H1 (cell line): Measurements from ENCODE around the gene IREB2. TPM values are rescaled to one million over a fixed set of nuclear protein-coding genes. Genes with fewer than 3 reads are reported as not detected.

Experiments
- CTCF ChIA-PET: fragments of 300-600 bp; sonication (Branson Sonifier 250); formaldehyde crosslinking; loops from one replicate; lab custom pipeline; 2021; ENCODE audit not compliant: partially characterized antibody; lab: Charles Lee
- POLR2A ChIA-PET: fragments of 300-600 bp; sonication (Branson Sonifier 250); formaldehyde crosslinking; loops from one replicate; lab custom pipeline; 2021; ENCODE audit warnings: inconsistent platforms; ENCODE audit not compliant: partially characterized antibody; lab: Charles Lee
- DNase-seq, 2 experiments: peaks; one replicate each; pipeline versions ENCODE4 v3.0.0 to v3.0.0-alpha.2; 2010 to 2022; ENCODE audit warnings: low spot score in 2 of 2, low read depth in 1 of 2, mixed read lengths in 1 of 2
- FAIRE-seq: peaks from 2 replicates; lab custom pipeline; 2011; peaks lifted over from hg19 to GRCh38; lab: Jason Lieb, UNC
- H2AFZ ChIP-seq: 2 replicates; pipeline ENCODE4 v1.8.1; 2012; ENCODE audit warnings: low read length, inconsistent platforms
- H2AK5ac ChIP-seq: 2 replicates; pipeline ENCODE4 v1.6.1; 2013; ENCODE audit warnings: low read depth, low read length
- H2BK120ac ChIP-seq: replicated peaks from 2 replicates; pipeline ENCODE3; 2013; ENCODE audit warnings: low read depth, low read length, inconsistent platforms
- H2BK12ac ChIP-seq: 2 replicates; pipeline ENCODE4 v1.6.1; 2013; ENCODE audit warnings: low read depth, low read length
- H2BK15ac ChIP-seq: 2 replicates; pipeline ENCODE4 v1.6.1; 2013; ENCODE audit warnings: low read length
- H2BK20ac ChIP-seq: 2 replicates; pipeline ENCODE4 v1.6.1; 2013; ENCODE audit warnings: low read length
- H2BK5ac ChIP-seq: 2 replicates; pipeline ENCODE4 v1.6.1; 2013; ENCODE audit warnings: low read depth, low read length
- H3K14ac ChIP-seq: 2 replicates; pipeline ENCODE4 v1.6.1; 2013; ENCODE audit warnings: inconsistent platforms; ENCODE audit not compliant: insufficient read length
- H3K18ac ChIP-seq: 2 replicates; pipeline ENCODE4 v1.6.1; 2013; ENCODE audit warnings: low read length; ENCODE audit errors: extremely low read depth
- H3K23ac ChIP-seq: 2 replicates; pipeline ENCODE4 v1.6.1; 2013; ENCODE audit warnings: inconsistent platforms; ENCODE audit not compliant: insufficient read length
- H3K23me2 ChIP-seq: 2 replicates; pipeline ENCODE4 v1.6.1; 2013; ENCODE audit warnings: low read depth, low read length
- H3K27ac ChIP-seq: 2 replicates; pipeline ENCODE4 v1.6.1; 2011; ENCODE audit warnings: low read depth, low read length, inconsistent platforms
- H3K27me3 ChIP-seq, 4 experiments: replicated peaks in 1 of 4; 1 replicate in 1 of 4; 2 replicates in 3 of 4; pipeline versions ENCODE4 v1.6.1 to v1.8.1; 2011 to 2013; ENCODE audit warnings: low read length in 3 of 4, mild to moderate bottlenecking in 3 of 4, inconsistent platforms in 2 of 4, mixed read lengths in 2 of 4, moderate library complexity in 1 of 4; ENCODE audit not compliant: control insufficient read depth in 3 of 4, insufficient read depth in 3 of 4; ENCODE audit errors: extremely low read depth in 1 of 4
- H3K36me3 ChIP-seq, 4 experiments: 2 replicates each; pipeline versions ENCODE4 v1.6.1 to v1.8.1; 2011 to 2013; ENCODE audit warnings: mild to moderate bottlenecking in 4 of 4, low read length in 3 of 4, moderate library complexity in 2 of 4, control low read depth in 1 of 4, inconsistent platforms in 1 of 4; ENCODE audit not compliant: insufficient read depth in 4 of 4, control insufficient read depth in 2 of 4
- H3K4ac ChIP-seq: replicated peaks from 2 replicates; pipeline ENCODE3; 2013; ENCODE audit warnings: low read length, low read depth, mixed read lengths, inconsistent platforms; ENCODE audit not compliant: insufficient read length
- H3K4me1 ChIP-seq, 4 experiments: replicated peaks in 1 of 4; 1 replicate in 1 of 4; 2 replicates in 3 of 4; pipeline versions ENCODE4 v1.6.1 to v1.8.1; 2011 to 2013; ENCODE audit warnings: low read length in 3 of 4, inconsistent platforms in 2 of 4, mixed read lengths in 1 of 4; ENCODE audit not compliant: insufficient read depth in 4 of 4, control insufficient read depth in 3 of 4
- H3K4me2 ChIP-seq, 2 experiments: 2 replicates each; pipeline versions ENCODE4 v1.6.1 to v1.8.1; 2011 to 2013; ENCODE audit warnings: low read depth in 2 of 2, low read length in 2 of 2, control low read depth in 1 of 2, inconsistent platforms in 1 of 2, mild to moderate bottlenecking in 1 of 2; ENCODE audit not compliant: insufficient read depth in 1 of 2
- H3K4me3 ChIP-seq, 4 experiments: fragments of 200-600, 300-600 bp in 1 of 4; sonication (generic), shearing (Covaris generic), sonication (Bioruptor Twin) in 1 of 4; 2 replicates each; pipeline versions ENCODE4 v1.5.1 to v1.8.1; 2011 to 2016; ENCODE audit warnings: low read length in 4 of 4, low read depth in 3 of 4, control low read depth in 2 of 4, inconsistent platforms in 2 of 4, mild to moderate bottlenecking in 2 of 4, mixed read lengths in 1 of 4, moderate library complexity in 1 of 4; ENCODE audit not compliant: insufficient read depth in 2 of 4; ENCODE audit errors: extremely low read depth in 1 of 4
- H3K56ac ChIP-seq: replicated peaks from 2 replicates; pipeline ENCODE3; 2013; ENCODE audit warnings: low read depth, mild to moderate bottlenecking, mixed read lengths, low read length, inconsistent platforms; ENCODE audit not compliant: insufficient read length
- H3K79me1 ChIP-seq: 2 replicates; pipeline ENCODE4 v1.6.1; 2013; ENCODE audit warnings: low read depth, low read length, control low read depth
- H3K79me2 ChIP-seq, 2 experiments: 2 replicates each; pipeline versions ENCODE4 v1.6.1 to v1.8.1; 2012 to 2013; ENCODE audit warnings: low read length in 2 of 2, mild to moderate bottlenecking in 2 of 2, inconsistent platforms in 1 of 2; ENCODE audit not compliant: insufficient read depth in 2 of 2, control insufficient read depth in 1 of 2
- H3K9ac ChIP-seq, 4 experiments: replicated peaks in 1 of 4; 1 replicate in 1 of 4; 2 replicates in 3 of 4; pipeline versions ENCODE4 v1.6.1 to v1.8.1; 2011 to 2013; ENCODE audit warnings: low read depth in 3 of 4, low read length in 3 of 4, control low read depth in 2 of 4, mild to moderate bottlenecking in 2 of 4, moderate library complexity in 2 of 4, inconsistent platforms in 1 of 4; ENCODE audit errors: extremely low read depth in 1 of 4
- H3K9me3 ChIP-seq, 2 experiments: 2 replicates each; pipeline versions ENCODE4 v1.6.1 to v1.8.1; 2012 to 2013; ENCODE audit warnings: mild to moderate bottlenecking in 2 of 2, moderate library complexity in 2 of 2, control low read depth in 1 of 2, inconsistent platforms in 1 of 2, low read depth in 1 of 2, low read length in 1 of 2, mixed read lengths in 1 of 2; ENCODE audit not compliant: insufficient read depth in 2 of 2
- H4K20me1 ChIP-seq, 2 experiments: replicated peaks in 1 of 2; 2 replicates each; pipeline versions ENCODE3 to v1.8.1; 2011 to 2013; ENCODE audit warnings: inconsistent platforms in 2 of 2, low read length in 2 of 2, mild to moderate bottlenecking in 1 of 2; ENCODE audit not compliant: insufficient read depth in 2 of 2, control insufficient read depth in 1 of 2
- H4K5ac ChIP-seq: 2 replicates; pipeline ENCODE4 v1.6.1; 2013; ENCODE audit warnings: low read length, low read depth, mixed read lengths, inconsistent platforms; ENCODE audit not compliant: insufficient read length
- H4K8ac ChIP-seq: 2 replicates; pipeline ENCODE4 v1.8.0; 2013; ENCODE audit warnings: mild to moderate bottlenecking, moderate library complexity, low read length, inconsistent platforms; ENCODE audit not compliant: insufficient read depth; ENCODE audit errors: extremely low read depth
- H4K91ac ChIP-seq: replicated peaks from 2 replicates; pipeline ENCODE3; 2013; ENCODE audit warnings: low read length, mixed read lengths, inconsistent platforms; ENCODE audit not compliant: insufficient read length
- EP300 ChIP-seq, 2 experiments: IDR thresholded peaks; 1 replicate in 1 of 2; 2 replicates in 1 of 2; pipeline ENCODE4 v1.6.1; 2011 to 2012; ENCODE audit warnings: low read depth in 2 of 2, low read length in 2 of 2, mild to moderate bottlenecking in 2 of 2, borderline replicate concordance in 1 of 2, inconsistent platforms in 1 of 2, moderate library complexity in 1 of 2
- GTF2F1 ChIP-seq: IDR thresholded peaks from 2 replicates; pipeline ENCODE4 v1.6.1; 2012; ENCODE audit warnings: low read depth, low read length, improper control_type of control experiment, borderline replicate concordance
- KDM5A ChIP-seq: fragments of 200-600 bp; IDR thresholded peaks from 2 replicates; pipeline ENCODE4 v1.7.1; 2012; ENCODE audit warnings: mild to moderate bottlenecking, low read length, inconsistent platforms, mixed read lengths
- POLR2AphosphoS5 ChIP-seq: IDR thresholded peaks from 2 replicates; pipeline ENCODE4 v1.6.1; 2011; ENCODE audit warnings: low read depth, low read length
- RBBP5 ChIP-seq: IDR thresholded peaks from 2 replicates; pipeline ENCODE4 v1.7.1; 2012; ENCODE audit warnings: low read depth, mild to moderate bottlenecking, inconsistent platforms, low read length, moderate library complexity, borderline replicate concordance
- WGBS, 2 experiments: shearing (Covaris generic) in 1 of 2; methylation state at CpG; one replicate each; pipeline versions ENCODE4 v1.1.6 to v1.1.7; 2013 to 2015; ENCODE audit warnings: low lambda C conversion rate in 2 of 2, mixed read lengths in 2 of 2, inconsistent platforms in 1 of 2, low coverage in 1 of 2, missing lambda C conversion rate in 1 of 2; ENCODE audit not compliant: insufficient replicate concordance in 2 of 2, insufficient coverage in 1 of 2, insufficient read length in 1 of 2; ENCODE audit errors: extremely low coverage in 1 of 2, missing lambda C conversion rate in 1 of 2; 5-methylcytosine and 5-hydroxymethylcytosine counted together
- polyA plus RNA-seq, 7 experiments: library from polyadenylated mRNA; depleted of rRNA in 3 of 7; stranded (reverse) in 5 of 7; unstranded in 2 of 7; fragments of >200 nt in 5 of 7; fragments of 200-250 nt in 2 of 7; gene quantifications; 1 replicate in 5 of 7; 2 replicates in 1 of 7; 4 replicates in 1 of 7; pipeline versions ENCODE4 v1.2.1 to v1.2.3, GENCODE V29; 2011 to 2013; ENCODE audit warnings: missing spikeins in 2 of 7, mixed read lengths in 2 of 7
- total RNA-seq: library from RNA; stranded (reverse); fragmentation: NEBNext Ultra II Directional; extraction: Animal tissue kit (Norgen Biotek cat#: 25700); gene quantifications from 2 replicates; pipeline ENCODE4 v1.2.1, GENCODE V29; 2021

Gene IREB2
- total and polyA plus RNA-seq, 2 of the 8 experiments (the other 6 are each of a cell fraction or from before 2014, with no cell fraction given) = 21.0 to 103 TPM

- Histone ChIP-seq H2AFZ (0 out of 2 replicates have a peak overlapping the region, but pooled peaks have one; percentile 27), H3K9me3 (no peaks in the 10 kb centered on the region), H3K9ac (no peak overlapping the region), H3K14ac (no peak overlapping the region), H3K56ac (no peak overlapping the region), H3K27ac (no peak overlapping the region), H3K23me2 (no peaks in the 10 kb centered on the region; the same call in 1 of the 2 replicates), H3K4ac (no peak overlapping the region), H4K8ac (no peak overlapping the region), H3K27me3 (no peaks in the 10 kb centered on the region; a peak in 1 of 7 replicates), H2BK20ac (no peak overlapping the region), H3K36me3 (no peaks in the 10 kb centered on the region), H3K79me1 (no peaks in the 10 kb centered on the region), H2BK12ac (no peak overlapping the region), H3K23ac (no peak overlapping the region), H4K20me1 (no peaks in the 10 kb centered on the region), H3K18ac (no peak overlapping the region), H4K5ac (no peak overlapping the region), H2BK120ac (no peak overlapping the region), H3K4me1 (no peaks in the 10 kb centered on the region), H3K4me2 (no peak overlapping the region), H2BK15ac (no peak overlapping the region), H2AK5ac (no peak overlapping the region), H3K4me3 (no peak overlapping the region), H2BK5ac (no peak overlapping the region), H3K79me2 (no peaks in the 10 kb centered on the region), H4K91ac (no peak overlapping the region)
- DNase-seq (no peak), FAIRE-seq (no peak)
- no peak for TF ChIP-seq RBBP5
- TF ChIP-seq POLR2AphosphoS5 = no peak
- no peak for TF ChIP-seq KDM5A
- no peak for TF ChIP-seq EP300 (IDR thresholded peaks at IDR 0.05; ENCODE audit: borderline replicate concordance in 1 of 2, low read depth in 2 of 2, low read length in 2 of 2)
- TF ChIP-seq GTF2F1 = no peak
- POLR2A ChIA-PET = interaction anchor here (3.7 kb wide), 1 partner anchor 9 kb away, joined by 18 read pairs; the partner anchor contains the start of gene IREB2
- CTCF ChIA-PET = interaction anchor here (1.0 to 4.9 kb wide), 8 partner anchors 9 to 280 kb away, joined by 3 to 25 read pairs (median 4); partner anchors contain the start of genes CRABP1 and IREB2
- 91% methylated on average over 2 of the region's 2 CpGs; no CpG with 5 or more reads in 1 of the 2 experiments for WGBS, 2 experiments
These were observed 8.5 kb upstream of the IREB2 start for GRCh38 chr15:78429477-78429876.
